ENCODE data around the gene DOCK9.
"Not testable (repeated sequence)": the region's sequence is repeated elsewhere in the genome, so short reads cannot be mapped to it uniquely, and the experiment has no call there.

DOCK9 gene

GRCh38 chr13:98812186-98812790, 165.6 kb downstream of the DOCK9 start:
- DNase-seq: not testable (repeated sequence)

- DNase-seq: no peak
Observed at GRCh38 chr13:98810746-98811145, 167.1 kb downstream of the DOCK9 start.

- no peak for DNase-seq
Observed at GRCh38 chr13:98809345-98809777, 168.5 kb downstream of the DOCK9 start.

GRCh38 chr13:98807774-98808173, 170.1 kb downstream of the DOCK9 start:
- no peak for DNase-seq

GRCh38 chr13:98804336-98804855, 173.5 kb downstream of the DOCK9 start:
- DNase-seq: no peak

GRCh38 chr13:98803921-98804320, 173.9 kb downstream of the DOCK9 start:
- no peak for DNase-seq

GRCh38 chr13:98803111-98803561, 174.7 kb downstream of the DOCK9 start:
- DNase-seq: no peak

- DNase-seq: no peak
Observed at GRCh38 chr13:98802559-98802958, 175.3 kb downstream of the DOCK9 start.

GRCh38 chr13:98801626-98802418, 176.0 kb downstream of the DOCK9 start:
- DNase-seq: no peak

- no peak for DNase-seq
Observed at GRCh38 chr13:98800078-98800477, 177.8 kb downstream of the DOCK9 start.

- DNase-seq: no peak
Observed at GRCh38 chr13:98798849-98799645, 178.8 kb downstream of the DOCK9 start.

- DNase-seq: no peak
Observed at GRCh38 chr13:98797456-98797855, 180.4 kb downstream of the DOCK9 start.

- no peak for DNase-seq
Observed at GRCh38 chr13:98796798-98797197, 181.1 kb downstream of the DOCK9 start.

- DNase-seq: no peak
Observed at GRCh38 chr13:98796191-98796590, 181.7 kb downstream of the DOCK9 start.

- no peak for DNase-seq
Observed at GRCh38 chr13:98795220-98795619, 182.6 kb downstream of the DOCK9 start.

GRCh38 chr13:98794498-98794897, 183.4 kb downstream of the DOCK9 start:
- no peak for DNase-seq

GRCh38 chr13:98792785-98793495, 184.9 kb downstream of the DOCK9 start:
- DNase-seq: no peak

- DNase-seq: no peak
Observed at GRCh38 chr13:98792321-98792720, 185.5 kb downstream of the DOCK9 start.

- no peak for DNase-seq
Observed at GRCh38 chr13:98791611-98792010, 186.3 kb downstream of the DOCK9 start.

- no peak for DNase-seq
Observed at GRCh38 chr13:98787996-98788395, 189.9 kb downstream of the DOCK9 start.

GRCh38 chr13:98787173-98787572, 190.7 kb downstream of the DOCK9 start:
- no peak for DNase-seq

- no peak for DNase-seq
Observed at GRCh38 chr13:98786023-98786422, 191.8 kb downstream of the DOCK9 start.

- no peak for DNase-seq
Observed at GRCh38 chr13:98785405-98785804, 192.5 kb downstream of the DOCK9 start.

Data from activated CD4-positive, CD25-positive, alpha-beta regulatory T cell (primary cell).